ENCODE results near the gene EXOC3L4.

Gene EXOC3L4

GRCh38 chr14:103157969-103158368, 63.4 kb downstream of the EXOC3L4 start:
- DNase-seq = no peak
- in situ Hi-C loops (cut with MboI; ENCODE audit: low pct_unique_long_range_greater_than_20kb, low sequenced_read_pairs) = no loop called here

- in situ Hi-C loops (cut with MboI; ENCODE audit: low pct_unique_long_range_greater_than_20kb, low sequenced_read_pairs) = no loop called here
- no peak for DNase-seq
These were observed 64.2 kb downstream of the EXOC3L4 start for GRCh38 chr14:103158688-103159087.
